GM20000 (cell line): ENCODE results near the gene ACSF3.

Experiments
- DNase-seq: peaks from one replicate; pipeline ENCODE4 v3.0.0; 2012; ENCODE audit warnings: low spot score
- CTCF ChIP-seq: IDR thresholded peaks from 2 replicates; pipeline ENCODE4 v1.5.1; 2012; ENCODE audit warnings: mild to moderate bottlenecking, control low read depth; ENCODE audit errors: extremely low read depth, missing control alignments

ACSF3 gene

GRCh38 chr16:89145406-89146161 is 51.9 kb downstream of the ACSF3 start:
- TF ChIP-seq CTCF = no peak
- no peak for DNase-seq

DNA sequence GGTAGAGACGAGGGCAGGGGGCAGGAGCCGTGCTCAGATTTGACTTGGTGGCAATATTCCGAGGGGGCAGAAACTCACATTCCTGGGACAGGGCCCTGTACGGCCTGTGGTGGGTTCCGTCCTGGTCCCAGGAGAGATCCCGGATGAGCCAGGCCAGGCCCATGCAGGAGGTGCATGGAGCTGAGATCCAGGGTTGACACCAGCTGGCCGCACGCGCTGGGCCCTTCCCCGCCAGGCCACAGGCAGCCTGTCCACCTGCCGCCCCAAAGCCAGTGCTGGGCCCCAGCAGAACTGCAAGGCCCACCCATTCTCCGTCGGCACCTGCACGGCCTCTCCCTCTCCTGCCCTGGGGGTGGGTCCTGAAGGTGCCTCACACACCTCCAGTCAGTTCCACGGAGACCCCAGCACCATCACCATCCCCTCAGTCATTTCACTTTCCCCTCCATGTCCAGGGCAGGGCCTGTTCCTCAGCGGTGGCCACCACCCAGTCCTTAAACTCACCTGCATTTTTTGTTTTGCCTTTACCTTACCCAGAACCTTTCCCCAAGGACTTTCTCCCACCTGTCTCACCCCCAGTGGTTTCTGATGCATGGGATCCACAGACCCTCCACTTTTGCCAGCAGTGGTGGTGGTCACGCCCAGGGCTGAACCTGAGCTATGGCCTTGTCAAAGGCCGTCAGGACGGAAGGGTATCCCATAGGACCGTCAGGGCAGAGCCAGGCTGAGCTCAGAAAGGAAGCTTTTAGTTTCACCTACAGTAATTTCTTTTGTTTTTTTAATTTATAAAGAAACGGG is 52.8 kb downstream of the ACSF3 start:
- no peak for TF ChIP-seq CTCF
- DNase-seq = no peak

- no peak for DNase-seq
These were observed 53.6 kb downstream of the ACSF3 start for GRCh38 chr16:89147085-89147817.

DNA sequence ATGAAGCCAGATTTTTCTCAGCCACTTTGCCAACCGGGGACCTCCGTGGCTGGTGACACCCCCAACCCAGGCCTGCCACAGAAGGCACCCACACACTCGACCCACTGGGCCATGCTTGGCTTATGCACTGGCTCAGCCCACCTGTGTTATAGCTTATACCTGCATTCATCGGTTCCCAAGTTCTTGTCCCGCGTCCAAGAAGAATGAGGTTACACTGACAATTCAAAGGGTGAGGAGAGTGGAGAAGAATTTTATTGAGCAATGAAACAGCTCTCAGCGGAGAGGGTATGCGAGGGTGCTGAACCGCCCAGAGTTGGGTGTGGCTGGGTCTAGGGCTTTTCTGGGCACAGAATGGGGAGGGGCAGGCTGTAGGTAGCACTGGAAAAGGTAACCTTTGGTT is 55.7 kb downstream of the ACSF3 start:
- no peak for DNase-seq
- TF ChIP-seq CTCF = no peak

More at GRCh38 chr16:89147085-89147817, 53.6 kb downstream of the ACSF3 start:
- TF ChIP-seq CTCF = no peak

GRCh38 chr16:89150090-89150835 is 56.6 kb downstream of the ACSF3 start:
- DNase-seq = no peak
- no peak for TF ChIP-seq CTCF

- DNase-seq = no peak
- no peak for TF ChIP-seq CTCF
These were observed 57.3 kb downstream of the ACSF3 start for GRCh38 chr16:89150981-89151380.
